B cell (primary cell): ENCODE results near the gene GLRX.

ENCODE experiments used
- EZH2 ChIP-seq: IDR thresholded peaks from 2 replicates; pipeline ENCODE4 v1.6.1; 2012; ENCODE audit warnings: borderline replicate concordance, low read depth, mild to moderate bottlenecking, moderate library complexity, low read length; ENCODE audit not compliant: insufficient read depth, poor library complexity, severe bottlenecking
- TF ChIP-seq, protein P1 (sequence below): fragments of 200-600 bp; IDR thresholded peaks from one replicate; pipeline ENCODE4 v1.8.0; 2022; ENCODE audit warnings: antibody characterized with exemption, mild to moderate bottlenecking

DNA sequence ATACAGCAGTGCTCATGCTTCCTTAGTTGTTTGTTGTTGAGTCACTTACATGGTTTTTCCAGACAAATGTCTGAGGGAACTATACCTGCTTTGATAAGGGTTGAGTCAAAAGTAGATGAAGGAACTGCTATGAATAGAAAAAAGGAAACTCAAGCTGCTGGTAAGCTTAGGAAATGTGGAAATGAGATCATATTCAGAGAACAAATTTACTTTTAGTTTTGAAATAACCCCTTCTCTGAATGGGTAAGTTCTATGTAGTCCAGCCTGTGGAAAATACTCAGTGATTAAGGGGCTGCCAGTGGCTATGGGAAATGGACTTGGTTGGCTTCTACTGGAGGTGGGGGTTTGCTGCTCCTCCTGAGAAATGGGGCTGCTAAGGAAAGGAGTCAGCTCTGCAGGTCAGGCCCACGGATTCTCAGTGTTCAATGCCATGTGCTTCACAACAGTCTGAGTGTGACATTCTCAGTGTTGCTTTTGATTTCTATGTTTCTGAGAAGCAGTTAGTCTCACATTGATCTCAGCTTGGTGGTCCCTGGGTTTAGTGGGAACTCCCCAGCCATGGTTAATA is 47.7 kb upstream of the GLRX start:
- TF ChIP-seq, protein P1, sequence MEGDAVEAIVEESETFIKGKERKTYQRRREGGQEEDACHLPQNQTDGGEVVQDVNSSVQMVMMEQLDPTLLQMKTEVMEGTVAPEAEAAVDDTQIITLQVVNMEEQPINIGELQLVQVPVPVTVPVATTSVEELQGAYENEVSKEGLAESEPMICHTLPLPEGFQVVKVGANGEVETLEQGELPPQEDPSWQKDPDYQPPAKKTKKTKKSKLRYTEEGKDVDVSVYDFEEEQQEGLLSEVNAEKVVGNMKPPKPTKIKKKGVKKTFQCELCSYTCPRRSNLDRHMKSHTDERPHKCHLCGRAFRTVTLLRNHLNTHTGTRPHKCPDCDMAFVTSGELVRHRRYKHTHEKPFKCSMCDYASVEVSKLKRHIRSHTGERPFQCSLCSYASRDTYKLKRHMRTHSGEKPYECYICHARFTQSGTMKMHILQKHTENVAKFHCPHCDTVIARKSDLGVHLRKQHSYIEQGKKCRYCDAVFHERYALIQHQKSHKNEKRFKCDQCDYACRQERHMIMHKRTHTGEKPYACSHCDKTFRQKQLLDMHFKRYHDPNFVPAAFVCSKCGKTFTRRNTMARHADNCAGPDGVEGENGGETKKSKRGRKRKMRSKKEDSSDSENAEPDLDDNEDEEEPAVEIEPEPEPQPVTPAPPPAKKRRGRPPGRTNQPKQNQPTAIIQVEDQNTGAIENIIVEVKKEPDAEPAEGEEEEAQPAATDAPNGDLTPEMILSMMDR = no peak
- TF ChIP-seq EZH2 = no peak
